HCT116 (cell line): ENCODE measurements around the gene RASGEF1B.

Source experiments
- ATF3 ChIP-seq: IDR thresholded peaks from 2 replicates; pipeline ENCODE4 v1.6.1; 2012
- CTCF ChIP-seq, 3 experiments: fragments of 200-600 bp in 1 of 3; sonication (generic) in 1 of 3; IDR thresholded peaks in 2 of 3; conservative IDR thresholded peaks in 1 of 3; 2 replicates each; pipeline ENCODE4 v1.5.1; 2012 to 2017; ENCODE audit warnings: low read depth in 2 of 3, low read length in 2 of 3, antibody characterized with exemption in 1 of 3, borderline replicate concordance in 1 of 3, control low read depth in 1 of 3, mild to moderate bottlenecking in 1 of 3, mixed read lengths in 1 of 3, mixed run types in 1 of 3, moderate library complexity in 1 of 3; ENCODE audit not compliant: insufficient read depth in 1 of 3
- MAX ChIP-seq: IDR thresholded peaks from 2 replicates; pipeline ENCODE4 v1.6.1; 2012
- POLR2A ChIP-seq: IDR thresholded peaks from 2 replicates; pipeline ENCODE4 v1.7.0; 2011; ENCODE audit warnings: borderline replicate concordance; ENCODE audit not compliant: insufficient read depth, insufficient read length; ENCODE audit errors: extremely low read depth
- POLR2AphosphoS5 ChIP-seq: IDR thresholded peaks from 2 replicates; pipeline ENCODE4 v1.6.1; 2011; ENCODE audit warnings: mild to moderate bottlenecking, low read depth, low read length, moderate library complexity
- REST ChIP-seq: IDR thresholded peaks from 2 replicates; pipeline ENCODE4 v1.6.1; 2012; ENCODE audit warnings: low read depth
- YY1 ChIP-seq: IDR thresholded peaks from 2 replicates; pipeline ENCODE4 v1.6.1; 2011; ENCODE audit warnings: low read length, low read depth, moderate library complexity, mild to moderate bottlenecking; ENCODE audit not compliant: insufficient replicate concordance; ENCODE audit errors: extremely low read depth
- ZFX ChIP-seq: fragments of 450-650 bp; IDR thresholded peaks from 2 replicates; pipeline ENCODE4 v1.6.1; 2017

GRCh38 chr4:81499840-81500239 is 28.1 kb upstream of the RASGEF1B start:
- TF ChIP-seq ATF3 (no peak), POLR2A (no peak), CTCF (IDR thresholded peaks at IDR 0.05 in 2 of 3, conservative IDR thresholded peaks at IDR 0.05 in 1 of 3; ENCODE audit: borderline replicate concordance in 1 of 3, insufficient read depth in 1 of 3, low read depth in 2 of 3, low read length in 2 of 3) (no peak), ZFX (no peak), POLR2AphosphoS5 (no peak), MAX (no peak), YY1 (no peak), REST (no peak)
